Measurements from ENCODE around the gene PPM1K.
"Not testable (repeated sequence)": the region's sequence is repeated elsewhere in the genome, so short reads cannot be mapped to it uniquely, and the experiment has no call there.

Gene PPM1K

GRCh38 chr4:88284439-88285234 lies at the start of gene PPM1K:
Gene PPM1K, minus strand, starts transcription at chr4:88284561. Its CDS starts 5,978 bp downstream, at chr4:88278583.
- DNase-seq (ENCODE audit: low spot score): peak; percentile 99

- no peak for DNase-seq (ENCODE audit: low spot score)
These were observed 49.5 kb upstream of the PPM1K start for GRCh38 chr4:88333741-88334405.

GRCh38 chr4:88327665-88328064 lies 43.3 kb upstream of the PPM1K start:
- DNase-seq (ENCODE audit: low spot score): no peak

GRCh38 chr4:88320780-88321373 lies 36.5 kb upstream of the PPM1K start:
- peak; percentile 57 for DNase-seq (ENCODE audit: low spot score)

DNA sequence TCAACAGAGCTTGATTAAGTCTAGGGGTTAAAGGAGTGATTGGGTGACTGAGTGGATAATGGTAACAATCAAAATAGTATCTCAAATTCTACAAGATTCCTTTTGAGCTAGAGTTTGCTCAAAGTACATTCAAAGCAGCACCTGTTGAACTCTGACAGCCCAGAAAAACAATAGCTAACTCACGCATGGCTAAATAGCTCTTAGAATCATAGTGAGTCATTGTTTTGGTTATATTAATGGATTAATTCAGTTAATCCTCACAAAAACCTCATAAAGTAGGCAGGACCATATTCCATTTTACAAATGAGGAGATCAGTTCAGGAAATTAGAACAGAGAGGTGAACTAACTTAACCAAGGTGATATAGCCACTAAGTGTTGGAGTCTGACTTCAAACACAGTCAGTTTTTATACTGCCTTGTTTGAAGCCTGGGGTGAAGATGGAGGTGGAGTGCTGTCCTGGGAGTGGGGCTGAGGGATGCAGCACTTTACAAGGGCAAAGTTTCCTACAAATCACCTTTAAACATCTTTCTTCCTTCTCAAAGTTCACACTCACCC lies 35.9 kb upstream of the PPM1K start:
- no peak for DNase-seq (ENCODE audit: low spot score)

GRCh38 chr4:88318751-88319350 lies 34.5 kb upstream of the PPM1K start:
- DNase-seq (ENCODE audit: low spot score): no peak

DNA sequence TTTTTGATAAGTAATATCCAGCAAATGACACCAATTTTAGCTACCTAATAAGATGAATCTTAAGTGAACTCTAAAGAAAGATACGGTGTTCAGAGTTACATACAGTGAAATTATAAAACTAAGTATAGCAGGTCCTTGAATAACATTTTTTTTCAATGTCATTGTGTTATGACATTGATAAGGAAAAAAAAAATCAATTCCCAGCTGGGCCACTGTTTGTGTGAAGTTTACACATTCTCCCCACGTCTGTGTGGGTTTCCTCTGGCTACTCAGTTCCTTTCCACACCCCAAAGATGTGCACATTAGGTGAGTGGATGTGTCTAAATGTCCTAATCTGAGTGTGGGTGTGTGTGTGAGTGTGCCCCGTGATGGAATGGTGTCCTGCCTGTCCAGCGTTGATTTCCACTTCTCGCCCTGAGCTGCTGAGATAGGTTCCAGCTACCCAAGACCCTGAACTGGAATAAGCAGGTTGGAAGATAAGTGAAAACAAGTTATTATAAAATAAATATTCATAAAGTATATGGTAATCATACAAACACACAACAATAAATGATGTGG lies 31.2 kb upstream of the PPM1K start:
- DNase-seq (ENCODE audit: low spot score): no peak

GRCh38 chr4:88313088-88313624 lies 28.8 kb upstream of the PPM1K start:
- DNase-seq (ENCODE audit: low spot score): not testable (repeated sequence)

GRCh38 chr4:88308587-88308986 lies 24.2 kb upstream of the PPM1K start:
- no peak for DNase-seq (ENCODE audit: low spot score)

DNA sequence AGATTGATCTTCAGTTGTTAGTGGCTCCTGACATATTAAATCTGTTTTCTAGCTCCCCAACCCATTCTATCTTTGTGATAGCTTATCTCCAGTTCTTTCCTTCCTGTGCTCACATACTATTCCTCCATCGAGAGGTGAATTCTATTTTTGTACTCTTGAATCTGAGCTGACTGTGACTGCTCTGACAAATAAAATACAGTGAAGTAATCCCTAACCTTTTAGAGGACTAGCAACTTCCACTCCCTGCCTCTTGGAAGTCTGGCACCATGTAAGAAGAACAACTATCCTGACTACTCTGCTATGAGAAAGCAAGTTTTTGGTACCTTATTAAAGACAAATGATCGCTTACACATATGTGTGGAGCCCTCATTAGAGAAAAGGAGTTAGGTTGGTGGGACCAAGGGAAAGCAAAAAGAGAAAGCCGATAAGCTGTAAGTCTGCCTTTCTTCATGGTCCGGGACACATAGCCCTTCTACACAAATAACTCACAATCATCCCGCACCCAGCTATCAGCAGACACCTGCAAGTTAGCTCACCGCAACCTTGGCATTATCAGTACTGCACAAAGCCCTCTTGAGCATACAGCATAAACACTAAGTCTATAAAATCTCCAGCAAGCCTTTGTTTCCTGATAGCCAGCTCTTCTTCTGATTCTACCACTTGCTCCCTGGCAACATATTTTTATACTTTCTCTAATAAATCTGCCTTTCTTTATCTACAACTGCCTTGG lies 13.5 kb upstream of the PPM1K start:
- DNase-seq (ENCODE audit: low spot score): no peak

GRCh38 chr4:88297212-88297516 lies 12.8 kb upstream of the PPM1K start:
- no peak for DNase-seq (ENCODE audit: low spot score)

DNA sequence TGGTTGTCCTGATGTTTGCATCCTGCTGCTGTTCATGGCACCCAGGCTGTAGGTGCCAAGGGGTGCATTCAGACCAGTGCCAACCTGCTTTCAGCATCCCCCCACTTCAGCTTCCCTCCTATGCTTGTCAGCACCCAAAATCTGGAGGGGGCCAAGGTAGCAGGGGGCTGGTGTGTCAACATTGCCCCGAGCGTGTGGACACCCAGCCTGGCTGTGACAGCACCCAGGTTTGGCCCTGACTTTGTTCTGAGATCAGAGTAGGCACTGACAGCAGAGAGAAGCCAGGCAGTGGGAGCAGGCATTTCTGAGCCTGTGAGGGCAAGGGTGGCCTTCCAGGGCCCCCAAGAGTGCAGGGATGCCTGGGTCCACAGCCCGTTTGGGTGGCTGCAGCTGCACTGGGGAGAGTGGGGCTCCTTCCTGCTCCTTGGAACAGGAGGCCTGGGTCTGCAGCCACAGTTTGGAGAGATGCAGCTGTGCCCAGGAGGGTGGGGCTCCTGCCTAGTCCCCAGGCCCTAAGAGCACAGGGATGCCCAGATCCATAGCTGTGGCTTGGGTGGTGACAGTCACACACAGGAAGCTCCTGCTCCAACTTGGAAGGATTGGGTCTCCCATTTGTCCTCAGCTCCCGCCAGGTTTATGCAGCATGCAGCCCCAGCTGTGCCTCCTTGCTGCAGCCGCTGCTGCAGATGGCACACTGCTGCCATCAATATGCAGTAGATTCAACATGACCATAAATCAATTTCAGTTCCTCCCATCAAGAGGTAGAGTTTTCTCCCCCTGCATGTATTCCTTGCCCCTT lies 12.3 kb upstream of the PPM1K start:
- DNase-seq (ENCODE audit: low spot score): no peak

GRCh38 chr4:88295656-88296055 lies 11.3 kb upstream of the PPM1K start:
- DNase-seq (ENCODE audit: low spot score): no peak

DNA sequence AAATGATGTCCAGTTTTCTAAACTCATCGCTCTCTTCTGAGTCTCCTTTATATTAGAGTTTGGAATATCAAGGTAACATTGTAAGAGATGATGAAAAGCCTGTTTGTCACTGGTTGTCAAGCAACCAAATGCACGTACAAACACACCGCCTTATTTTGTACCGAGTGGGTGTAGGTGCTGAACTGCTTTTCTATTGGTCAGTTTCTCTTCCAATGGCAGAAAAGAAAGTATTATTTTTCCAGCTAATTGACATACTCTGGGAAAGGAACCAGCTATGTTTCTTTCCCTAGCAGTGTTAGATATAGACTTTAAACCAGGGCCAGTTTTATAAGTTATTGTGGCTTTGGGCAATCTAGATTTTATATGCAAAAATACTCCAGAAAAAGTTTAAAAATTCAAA lies 6.6 kb upstream of the PPM1K start:
- DNase-seq (ENCODE audit: low spot score): peak; percentile 77

DNA sequence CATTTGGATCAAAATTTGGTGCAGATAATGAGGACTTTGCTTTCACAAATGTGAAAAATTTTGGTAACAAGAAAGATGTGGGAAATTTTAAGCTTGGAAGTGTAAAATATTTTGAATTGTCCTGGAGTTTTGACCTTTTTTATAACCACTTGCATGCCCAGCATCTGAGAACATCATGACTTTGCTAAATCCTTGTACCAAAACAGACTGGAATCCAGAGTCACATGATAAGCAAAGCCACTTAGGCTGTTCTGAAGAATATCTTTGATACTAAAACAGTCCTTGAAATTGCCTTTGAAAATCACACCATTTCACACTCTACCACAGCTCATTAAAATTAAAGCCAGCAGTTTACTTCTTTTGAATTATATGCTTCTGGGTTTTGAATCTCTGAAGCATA lies 2.5 kb upstream of the PPM1K start:
- DNase-seq (ENCODE audit: low spot score): no peak

- no peak for DNase-seq (ENCODE audit: low spot score)
These were observed 883 bp upstream of the PPM1K start for GRCh38 chr4:88285235-88285653.

DNA sequence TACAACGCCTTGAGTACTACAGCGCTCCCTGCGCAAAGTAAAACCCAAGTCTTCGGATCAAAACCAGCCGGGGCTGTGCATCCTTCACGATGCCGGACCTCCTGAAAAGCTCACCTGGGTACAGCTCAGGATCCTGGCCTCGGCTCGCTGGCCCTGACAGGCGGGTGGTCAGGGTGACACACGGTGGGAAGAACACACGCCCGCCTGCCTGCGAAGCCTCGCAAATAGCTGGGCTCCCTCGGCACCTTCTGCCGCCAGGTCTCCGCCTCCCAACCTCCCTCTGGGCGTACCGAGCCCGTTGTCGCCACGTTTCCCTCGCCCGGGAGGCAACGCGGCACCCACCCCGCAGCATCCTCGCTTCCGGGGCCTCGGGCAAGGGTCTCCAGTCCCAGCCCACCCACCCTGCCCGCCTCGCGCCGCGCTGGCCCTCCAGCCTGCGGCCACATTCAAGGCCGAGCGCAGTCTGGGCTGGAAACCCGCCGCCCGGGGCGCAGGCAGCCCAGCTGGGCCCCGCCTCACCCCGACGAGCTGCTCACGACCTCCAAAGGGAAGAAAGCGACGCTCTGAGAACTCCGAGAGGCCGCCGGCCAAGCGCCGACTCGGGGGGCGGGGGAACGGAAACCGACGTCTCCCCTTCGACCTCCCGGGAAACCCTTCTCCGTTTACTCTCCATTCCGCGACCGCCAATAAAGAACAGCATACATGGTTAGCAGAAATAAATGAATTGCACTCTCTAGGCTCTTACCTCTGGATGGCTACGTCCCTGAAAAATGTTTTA lies 511 bp downstream of the PPM1K start:
- peak; percentile 52 for DNase-seq (ENCODE audit: low spot score)

DNA sequence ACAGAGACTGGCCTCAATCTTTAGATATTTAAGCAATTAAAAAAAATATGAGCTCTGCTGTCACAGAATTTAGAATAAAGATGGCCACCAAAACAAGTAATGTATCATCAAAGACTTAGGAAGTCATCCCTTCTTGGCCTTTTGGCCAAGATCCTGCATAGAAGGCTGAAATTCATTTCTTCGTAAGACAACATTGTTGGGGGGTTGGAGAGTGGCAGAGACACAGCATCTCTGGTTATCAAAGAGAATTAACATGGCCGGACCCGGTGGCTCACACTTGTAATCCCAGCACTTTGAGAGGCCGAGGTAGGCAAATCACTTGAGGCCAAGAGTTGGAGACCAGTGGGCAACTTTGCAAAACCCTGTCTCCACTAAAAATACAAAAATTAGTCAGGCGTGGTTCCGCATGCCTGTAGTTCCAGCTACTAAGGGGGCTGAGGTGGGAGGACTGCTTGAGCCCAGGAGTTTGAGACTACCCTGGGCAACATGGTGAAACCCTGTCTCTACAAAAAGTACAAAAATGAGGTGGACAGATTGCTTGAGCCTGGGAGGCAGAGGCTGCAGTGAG lies 4.0 kb downstream of the PPM1K start:
- no peak for DNase-seq (ENCODE audit: low spot score)

DNA sequence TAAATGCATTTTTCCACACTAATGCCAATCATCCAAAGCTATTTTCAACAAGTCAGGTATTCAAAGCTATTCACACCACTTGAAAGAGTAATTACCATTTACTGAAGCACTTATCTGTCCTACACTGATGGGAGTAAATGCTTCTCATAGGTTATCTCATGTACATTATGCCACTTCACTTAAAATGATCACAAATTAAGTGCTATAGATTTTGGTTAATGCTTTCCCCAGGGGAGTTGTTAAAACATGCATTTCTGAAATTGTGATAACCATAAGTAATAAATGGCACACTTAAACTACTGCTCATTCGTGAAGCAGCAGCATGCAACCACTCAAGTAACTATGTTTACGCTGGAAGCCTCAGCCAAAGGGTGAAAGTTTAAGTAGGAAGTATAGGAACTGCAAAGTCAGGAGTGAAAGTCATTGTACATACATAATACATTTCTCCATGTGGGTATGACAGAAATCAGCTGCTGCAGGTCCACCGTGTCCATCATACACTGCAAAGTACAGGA lies 6.6 kb downstream of the PPM1K start:
- DNase-seq (ENCODE audit: low spot score): no peak
